Mesenchymal stem cell (in vitro differentiated cells and primary cell): ENCODE results near the gene TSPAN4.

ENCODE experiments used
- DNase-seq: peaks from one replicate; pipeline ENCODE4 v3.0.0-alpha.2; 2013
- H2AFZ ChIP-seq: one replicate; pipeline ENCODE4 v1.6.1; 2013; ENCODE audit warnings: low read depth, mild to moderate bottlenecking, control low read depth, inconsistent platforms, low read length, moderate library complexity
- H2AK5ac ChIP-seq: 2 replicates; pipeline ENCODE4 v1.6.1; 2013; ENCODE audit warnings: low read length, moderate library complexity, mild to moderate bottlenecking, inconsistent platforms; ENCODE audit not compliant: severe bottlenecking
- H2BK120ac ChIP-seq: one replicate; pipeline ENCODE4 v1.6.1; 2013; ENCODE audit warnings: low read depth, mild to moderate bottlenecking, inconsistent platforms, low read length, moderate library complexity
- H2BK12ac ChIP-seq, 2 experiments: one replicate each; pipeline ENCODE4 v1.6.1; 2013; ENCODE audit warnings: inconsistent platforms in 2 of 2, low read length in 2 of 2, mild to moderate bottlenecking in 2 of 2, moderate library complexity in 2 of 2, control low read depth in 1 of 2
- H2BK15ac ChIP-seq: one replicate; pipeline ENCODE4 v1.6.1; 2013; ENCODE audit warnings: mild to moderate bottlenecking, low read depth, inconsistent platforms; ENCODE audit not compliant: poor library complexity, severe bottlenecking
- H2BK5ac ChIP-seq: 2 replicates; pipeline ENCODE4 v1.6.1; 2013; ENCODE audit warnings: low read depth, mild to moderate bottlenecking, low read length, control low read depth, inconsistent platforms; ENCODE audit not compliant: poor library complexity, severe bottlenecking
- H3K14ac ChIP-seq, 2 experiments: one replicate each; pipeline ENCODE4 v1.6.1; 2013; ENCODE audit warnings: inconsistent platforms in 2 of 2, low read length in 2 of 2, control low read depth in 1 of 2, mild to moderate bottlenecking in 1 of 2, moderate library complexity in 1 of 2
- H3K18ac ChIP-seq, 2 experiments: one replicate each; pipeline ENCODE4 v1.6.1; 2013; ENCODE audit warnings: inconsistent platforms in 2 of 2, low read length in 2 of 2, control low read depth in 1 of 2, low read depth in 1 of 2, mild to moderate bottlenecking in 1 of 2
- H3K23ac ChIP-seq, 2 experiments: one replicate each; pipeline ENCODE4 v1.6.1; 2013; ENCODE audit warnings: inconsistent platforms in 2 of 2, low read length in 2 of 2, mild to moderate bottlenecking in 2 of 2, moderate library complexity in 2 of 2, control low read depth in 1 of 2
- H3K27ac ChIP-seq: 2 replicates; pipeline ENCODE4 v1.5.1; 2013; ENCODE audit warnings: mild to moderate bottlenecking, moderate library complexity, low read length, control low read depth, inconsistent platforms; ENCODE audit not compliant: poor library complexity, severe bottlenecking
- H3K27me3 ChIP-seq, 2 experiments: 2 replicates each; pipeline versions ENCODE4 v1.6.1 to v1.7.0; 2013; ENCODE audit warnings: low read length in 2 of 2, mild to moderate bottlenecking in 2 of 2, moderate library complexity in 2 of 2, control low read depth in 1 of 2, inconsistent platforms in 1 of 2; ENCODE audit not compliant: control insufficient read depth in 1 of 2, insufficient read depth in 1 of 2
- H3K36me3 ChIP-seq, 2 experiments: 2 replicates each; pipeline versions ENCODE4 v1.6.1 to v1.7.0; 2013; ENCODE audit warnings: low read length in 2 of 2, control low read depth in 1 of 2, inconsistent platforms in 1 of 2, low read depth in 1 of 2, mild to moderate bottlenecking in 1 of 2; ENCODE audit not compliant: insufficient read depth in 2 of 2, control insufficient read depth in 1 of 2
- H3K4ac ChIP-seq, 2 experiments: one replicate each; pipeline ENCODE4 v1.6.1; 2013; ENCODE audit warnings: inconsistent platforms in 2 of 2, low read length in 2 of 2, mild to moderate bottlenecking in 2 of 2, moderate library complexity in 2 of 2, control low read depth in 1 of 2, low read depth in 1 of 2
- H3K4me1 ChIP-seq: 2 replicates; pipeline ENCODE4 v1.6.1; 2013; ENCODE audit warnings: low read depth, low read length, control low read depth; ENCODE audit not compliant: control insufficient read depth, insufficient read depth
- H3K4me2 ChIP-seq: 2 replicates; pipeline ENCODE4 v1.6.1; 2013; ENCODE audit warnings: low read length, mild to moderate bottlenecking, inconsistent platforms; ENCODE audit not compliant: poor library complexity, severe bottlenecking
- H3K4me3 ChIP-seq, 2 experiments: 2 replicates each; pipeline versions ENCODE4 v1.5.1 to v1.7.0; 2013; ENCODE audit warnings: low read length in 2 of 2, mild to moderate bottlenecking in 2 of 2, control low read depth in 1 of 2, low read depth in 1 of 2; ENCODE audit not compliant: insufficient read depth in 1 of 2
- H3K79me1 ChIP-seq: replicated peaks from 2 replicates; pipeline ENCODE4 v1.6.1; 2013; ENCODE audit warnings: mild to moderate bottlenecking, control low read depth, low read length, inconsistent platforms; ENCODE audit not compliant: poor library complexity, severe bottlenecking
- H3K9ac ChIP-seq: 2 replicates; pipeline ENCODE4 v1.7.0; 2013; ENCODE audit warnings: mild to moderate bottlenecking, low read length, moderate library complexity
- H3K9me3 ChIP-seq: 2 replicates; pipeline ENCODE4 v1.7.0; 2013; ENCODE audit warnings: mild to moderate bottlenecking, low read length; ENCODE audit not compliant: control insufficient read depth
- H4K8ac ChIP-seq: one replicate; pipeline ENCODE4 v1.6.1; 2013; ENCODE audit warnings: inconsistent platforms, mild to moderate bottlenecking, low read length, moderate library complexity
- H4K91ac ChIP-seq: one replicate; pipeline ENCODE4 v1.6.1; 2013; ENCODE audit warnings: mild to moderate bottlenecking, low read length, inconsistent platforms
- WGBS: methylation state at CpG from one replicate; pipeline ENCODE4 v1.1.7; 2013; ENCODE audit warnings: mixed read lengths; 5-methylcytosine and 5-hydroxymethylcytosine counted together

Gene TSPAN4

GRCh38 chr11:882596-882995, 39.9 kb downstream of the TSPAN4 start:
- Histone ChIP-seq H2BK12ac (no peak overlapping the region), H3K9me3 (no peaks in the 10 kb centered on the region), H2BK5ac (no peak overlapping the region), H4K8ac (no peak overlapping the region), H2AK5ac (no peak overlapping the region), H3K4ac (no peak overlapping the region), H2AFZ (no peak overlapping the region), H3K36me3 (peaks cover 40 to 62% of the 10 kb centered on the region in 2 experiments), H3K27me3 (no peaks in the 10 kb centered on the region), H3K9ac (no peak overlapping the region), H2BK15ac (peak overlapping the region; percentile 14), H2BK120ac (no peak overlapping the region), H3K14ac (no peak overlapping the region), H3K23ac (no peak overlapping the region), H3K4me3 (no peak overlapping the region), H3K4me2 (no peak overlapping the region), H4K91ac (peak overlapping the region; percentile 28), H3K4me1 (peaks cover 19% of the 10 kb centered on the region), H3K27ac (peak overlapping the region; percentile 39), H3K79me1 (peaks cover 2% of the 10 kb centered on the region), H3K18ac (no peak overlapping the region)
- 91% methylated on average over 12 of the region's 14 CpGs for WGBS
- DNase-seq: no peak

GRCh38 chr11:883527-883926, 40.9 kb downstream of the TSPAN4 start:
- H4K91ac ChIP-seq: no peak overlapping the region
- H3K4me1 ChIP-seq: peaks cover 19% of the 10 kb centered on the region
- H3K27me3 ChIP-seq: no peaks in the 10 kb centered on the region
- H3K79me1 ChIP-seq: peaks cover 2% of the 10 kb centered on the region
- no peak overlapping the region for H3K9ac ChIP-seq
- WGBS: 93% methylated on average over 10 of the region's 10 CpGs
- no peak overlapping the region for H2AK5ac ChIP-seq
- no peak overlapping the region for H3K18ac ChIP-seq
- H3K36me3 ChIP-seq: peaks cover 49 to 67% of the 10 kb centered on the region in 2 experiments
- DNase-seq: no peak
- H2BK12ac ChIP-seq: no peak overlapping the region
- H3K4me3 ChIP-seq: no peak overlapping the region
- no peak overlapping the region for H3K23ac ChIP-seq
- H3K14ac ChIP-seq: no peak overlapping the region
- H2BK5ac ChIP-seq: no peak overlapping the region
- H3K9me3 ChIP-seq: no peaks in the 10 kb centered on the region
- no peak overlapping the region for H2AFZ ChIP-seq
- H4K8ac ChIP-seq: no peak overlapping the region
- no peak overlapping the region for H3K27ac ChIP-seq
- no peak overlapping the region for H3K4me2 ChIP-seq
- H2BK15ac ChIP-seq: no peak overlapping the region
- H3K4ac ChIP-seq: no peak overlapping the region
- H2BK120ac ChIP-seq: no peak overlapping the region

- Histone ChIP-seq H3K9me3 (no peaks in the 10 kb centered on the region), H2BK12ac (no peak overlapping the region), H2BK15ac (no peak overlapping the region), H4K8ac (no peak overlapping the region), H4K91ac (no peak overlapping the region), H3K27me3 (no peaks in the 10 kb centered on the region), H3K4me2 (no peak overlapping the region), H3K23ac (no peak overlapping the region), H3K36me3 (peaks cover 45 to 72% of the 10 kb centered on the region in 2 experiments), H3K4me1 (peaks cover 18% of the 10 kb centered on the region), H3K79me1 (peaks cover 5% of the 10 kb centered on the region), H3K4me3 (no peak overlapping the region), H3K9ac (no peak overlapping the region), H2AK5ac (no peak overlapping the region), H3K4ac (no peak overlapping the region), H2BK5ac (no peak overlapping the region), H3K27ac (no peak overlapping the region), H2BK120ac (no peak overlapping the region), H2AFZ (no peak overlapping the region), H3K14ac (no peak overlapping the region), H3K18ac (no peak overlapping the region)
- WGBS: 91% methylated on average over 16 of the region's 16 CpGs
- DNase-seq: no peak
These were observed 42.0 kb downstream of the TSPAN4 start for GRCh38 chr11:884578-885070.

DNA sequence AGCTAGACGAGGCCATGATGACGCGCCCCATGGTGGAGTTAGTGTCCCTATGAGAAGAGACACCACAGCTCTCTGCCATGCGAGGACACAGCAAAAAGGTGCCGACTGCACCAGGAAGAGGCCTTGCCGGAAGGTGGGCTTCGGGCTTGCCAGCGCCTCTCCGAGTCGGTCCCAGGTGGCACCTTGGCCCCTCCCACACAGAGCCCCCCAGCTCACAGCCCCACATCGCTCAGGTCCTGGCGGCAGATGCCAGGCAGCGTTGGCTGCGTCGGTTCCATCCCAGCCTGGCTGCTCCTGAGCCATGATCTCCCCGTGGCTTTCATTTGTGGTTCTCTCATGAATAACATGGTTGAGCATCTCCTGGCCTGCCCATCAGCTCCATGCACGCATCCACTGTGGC, 43.9 kb downstream of the TSPAN4 start:
- Histone ChIP-seq H3K4me3 (no peak overlapping the region), H3K18ac (no peak overlapping the region), H3K4ac (no peak overlapping the region), H3K79me1 (peaks cover 12% of the 10 kb centered on the region), H2BK5ac (no peak overlapping the region), H3K9ac (no peak overlapping the region), H3K4me2 (no peak overlapping the region), H2BK120ac (no peak overlapping the region), H4K8ac (no peak overlapping the region), H3K23ac (no peak overlapping the region), H2AFZ (no peak overlapping the region), H3K27ac (no peak overlapping the region), H3K9me3 (no peaks in the 10 kb centered on the region), H3K4me1 (peaks cover 16% of the 10 kb centered on the region), H3K14ac (no peak overlapping the region), H3K36me3 (peaks cover 40 to 74% of the 10 kb centered on the region in 2 experiments), H4K91ac (no peak overlapping the region), H3K27me3 (no peaks in the 10 kb centered on the region), H2AK5ac (no peak overlapping the region), H2BK15ac (no peak overlapping the region), H2BK12ac (no peak overlapping the region)
- WGBS: 98% methylated on average over 17 of the region's 17 CpGs
- no peak for DNase-seq
